GM23338 (cell line): ENCODE data around the gene CEP295NL.
"Not testable (repeated sequence)": the region's sequence is repeated elsewhere in the genome, so short reads cannot be mapped to it uniquely, and the experiment has no call there.

Experiments
- CTCF ChIP-seq, 2 experiments: fragments of 200-600 bp in 1 of 2; sonication (generic) in 1 of 2; conservative IDR thresholded peaks; 2 replicates each; pipeline versions ENCODE4 v1.5.1 to v1.6.1; 2016 to 2017; ENCODE audit warnings: antibody characterized with exemption in 2 of 2, low read depth in 2 of 2, mild to moderate bottlenecking in 2 of 2, moderate library complexity in 1 of 2
- EZH2 ChIP-seq: fragments of 200-600 bp; sonication (generic); IDR thresholded peaks from one replicate; pipeline ENCODE4 v1.8.0; 2017; ENCODE audit warnings: antibody characterized with exemption, mild to moderate bottlenecking, low read depth; ENCODE audit not compliant: unreplicated experiment
- EZH2phosphoT487 ChIP-seq: fragments of 200-600 bp; sonication (generic); IDR thresholded peaks from one replicate; pipeline ENCODE4 v1.8.1; 2018; ENCODE audit warnings: antibody characterized with exemption; ENCODE audit not compliant: unreplicated experiment

GRCh38 chr17:78911543-78911942 is 8.5 kb upstream of the CEP295NL start:
- TF ChIP-seq CTCF (conservative IDR thresholded peaks at IDR 0.05; ENCODE audit: low read depth in 2 of 2); EZH2; EZH2phosphoT487: not testable (repeated sequence)
